SKM-1 treated with dmso at 0.1 percent for 144 hours (cell line): ENCODE measurements around the gene PRSS22.

Experiments used
- DNase-seq: peaks from one replicate; lab custom pipeline; 2025; ENCODE audit not compliant: unreplicated experiment; lab: John Stamatoyannopoulos, UW

PRSS22 gene

DNA sequence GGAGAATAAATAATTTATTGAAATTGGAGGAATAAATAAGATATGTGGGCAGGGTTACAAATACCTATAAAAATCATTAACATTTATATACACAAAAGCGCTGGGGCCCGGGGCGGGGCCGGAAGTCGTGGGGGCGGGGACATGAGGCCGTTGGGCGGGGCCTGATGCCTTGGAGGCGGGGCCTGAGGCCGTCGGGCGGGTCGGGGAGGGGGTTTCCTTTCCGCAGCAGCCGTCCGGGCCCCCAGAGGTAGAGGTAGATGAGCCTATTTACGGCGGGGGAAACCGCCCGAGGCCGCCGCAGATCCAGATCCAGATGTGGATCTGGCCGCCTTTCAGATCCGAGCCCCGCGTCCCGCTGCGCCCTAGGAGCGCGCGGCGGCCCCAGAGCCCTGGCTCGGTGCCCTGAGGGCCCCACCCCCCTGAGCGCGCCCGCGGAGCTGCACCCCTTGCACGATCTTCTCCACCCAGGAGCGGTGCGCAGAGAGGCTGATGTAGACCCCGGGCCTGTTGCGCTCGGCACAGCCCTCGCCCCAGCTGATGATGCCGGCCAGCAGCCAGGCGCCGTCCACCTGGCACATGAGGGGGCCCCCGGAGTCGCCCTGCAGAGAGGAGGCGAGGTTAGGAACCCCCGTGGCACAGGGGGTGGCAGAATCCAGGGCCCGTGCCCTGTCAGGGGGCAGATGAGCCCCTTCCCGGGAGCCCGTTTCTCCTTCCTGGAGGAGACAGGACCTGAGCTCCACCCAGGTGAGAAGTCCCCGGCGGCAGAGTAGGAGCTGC, 5.1 kb downstream of the PRSS22 start:
- DNase-seq = no peak

DNA sequence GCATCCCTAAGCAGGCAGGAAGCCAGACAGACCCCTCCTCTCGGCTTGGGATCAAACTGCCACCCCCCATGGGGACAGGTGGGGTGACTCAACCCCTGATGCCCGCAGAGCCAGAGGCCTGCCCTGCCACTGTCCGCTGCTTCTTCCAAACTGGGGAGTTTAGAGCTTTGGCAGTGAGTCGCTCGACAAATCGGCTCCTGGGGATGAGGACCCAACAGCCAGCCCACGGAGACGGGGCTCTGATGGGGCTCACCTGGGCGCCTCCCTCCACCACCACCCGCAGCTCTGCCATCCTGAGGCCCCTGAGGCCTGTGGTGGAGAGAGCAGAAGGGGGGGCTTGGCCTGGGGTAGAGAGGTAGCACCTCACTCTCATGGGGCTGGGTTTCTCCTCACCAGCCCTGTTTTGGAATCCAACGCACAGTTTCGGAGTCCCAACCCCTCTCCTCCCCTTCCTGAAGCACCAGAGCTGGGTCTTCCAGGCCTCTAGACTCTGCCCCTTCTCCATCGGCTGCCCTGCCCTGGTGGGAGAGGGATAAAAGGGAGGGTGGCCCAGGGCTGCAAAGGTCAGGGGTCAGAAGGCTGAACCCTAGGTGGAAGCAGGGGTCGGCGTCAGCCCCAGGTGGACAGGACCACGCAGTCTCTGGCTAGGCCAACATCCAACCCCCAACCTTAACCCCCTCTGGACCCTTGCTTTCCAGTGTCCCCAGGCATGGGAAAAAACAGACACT, 5.8 kb downstream of the PRSS22 start:
- DNase-seq = no peak

DNA sequence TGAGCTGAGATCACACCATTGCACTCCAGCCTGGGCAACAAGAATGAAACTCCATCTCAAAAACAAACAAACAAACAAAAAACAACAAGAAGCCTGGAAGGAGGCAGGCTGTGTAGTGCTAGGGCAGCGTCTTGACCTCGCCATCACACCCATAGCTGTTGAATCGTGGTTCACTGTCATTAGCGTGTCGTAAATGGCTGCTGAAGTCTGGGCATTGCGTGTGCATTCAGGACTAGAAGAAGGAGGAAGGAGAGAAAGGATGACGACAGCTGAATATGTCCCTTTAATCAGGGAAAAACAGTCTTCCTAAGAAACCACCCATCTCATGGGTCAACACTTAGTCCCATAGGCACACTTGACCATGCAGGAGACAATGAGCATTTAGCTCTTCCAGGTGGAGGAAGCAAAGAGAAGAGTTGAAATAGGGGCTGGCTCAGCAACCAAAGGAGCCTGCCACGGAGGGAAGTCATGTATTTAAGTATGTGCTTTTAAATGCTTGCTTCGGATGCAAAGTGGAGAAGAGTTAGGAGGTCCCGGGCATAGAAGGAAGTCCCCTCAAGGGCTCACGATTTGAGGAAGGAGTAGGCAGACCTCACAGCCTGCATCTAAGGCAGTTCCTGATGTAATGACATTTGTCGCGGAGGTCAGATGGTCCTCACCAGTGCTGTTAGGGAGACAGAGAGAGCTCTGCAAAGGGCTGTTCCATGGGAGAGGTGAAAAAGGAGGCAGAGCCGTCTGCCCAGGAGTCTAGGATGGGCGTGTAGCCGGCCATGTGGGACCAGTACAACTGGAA, 8.8 kb downstream of the PRSS22 start:
- DNase-seq = no peak

DNA sequence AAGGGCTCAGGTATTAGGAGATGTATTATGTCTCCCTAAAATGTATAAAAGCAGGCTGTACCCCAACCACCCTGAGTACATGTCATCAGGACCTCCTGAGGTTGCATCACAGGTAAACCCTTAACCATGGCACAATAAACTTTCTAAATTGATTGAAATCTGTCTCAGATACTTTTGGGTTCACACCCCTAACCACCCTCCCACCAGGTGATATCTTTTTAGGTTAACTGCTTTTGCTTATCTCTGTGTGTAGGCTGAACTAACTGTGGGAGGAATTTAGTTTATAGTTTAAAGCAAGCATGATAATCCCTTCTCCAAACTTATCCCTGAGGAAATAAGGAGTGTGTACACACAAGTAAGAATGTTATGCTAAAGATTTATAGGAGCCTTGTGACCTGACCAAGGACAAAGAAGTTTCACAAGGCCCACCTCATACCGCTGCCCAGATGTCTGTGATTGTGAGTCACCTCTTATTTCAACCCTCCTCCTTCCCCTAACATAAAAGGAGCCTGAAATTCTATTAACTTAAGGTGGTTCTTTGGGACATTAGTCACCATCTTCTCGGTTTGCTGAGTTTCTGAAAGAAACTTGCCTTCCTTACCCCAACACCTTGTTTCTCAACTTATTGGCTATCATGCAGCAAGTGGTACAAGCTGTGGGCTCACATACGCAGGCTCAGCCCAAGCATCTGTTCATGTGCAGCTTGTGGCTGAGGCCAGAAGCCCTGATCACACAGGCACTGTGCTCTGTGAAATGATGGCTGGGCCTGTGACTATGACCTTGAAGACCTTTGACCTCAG, 11.3 kb downstream of the PRSS22 start:
- no peak for DNase-seq

DNA sequence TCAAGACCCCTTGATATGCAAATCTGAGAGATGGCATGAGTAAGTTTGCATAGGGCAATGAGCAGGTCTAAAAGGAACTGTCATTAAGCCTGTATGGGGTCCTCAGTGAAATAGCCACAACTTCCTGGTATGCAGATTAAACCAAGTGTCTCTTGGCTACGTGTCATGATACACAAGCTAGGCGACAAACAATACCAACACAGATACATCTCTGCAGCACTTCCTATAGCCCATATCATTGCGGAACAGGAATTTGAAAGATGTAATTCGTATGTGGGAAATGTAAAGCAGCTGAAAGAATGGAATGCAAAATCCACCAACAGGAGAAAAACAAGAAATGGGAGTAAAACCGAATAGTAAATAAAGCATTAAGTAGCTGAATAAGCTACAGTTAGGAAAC, 12.9 kb downstream of the PRSS22 start:
- no peak for DNase-seq

DNA sequence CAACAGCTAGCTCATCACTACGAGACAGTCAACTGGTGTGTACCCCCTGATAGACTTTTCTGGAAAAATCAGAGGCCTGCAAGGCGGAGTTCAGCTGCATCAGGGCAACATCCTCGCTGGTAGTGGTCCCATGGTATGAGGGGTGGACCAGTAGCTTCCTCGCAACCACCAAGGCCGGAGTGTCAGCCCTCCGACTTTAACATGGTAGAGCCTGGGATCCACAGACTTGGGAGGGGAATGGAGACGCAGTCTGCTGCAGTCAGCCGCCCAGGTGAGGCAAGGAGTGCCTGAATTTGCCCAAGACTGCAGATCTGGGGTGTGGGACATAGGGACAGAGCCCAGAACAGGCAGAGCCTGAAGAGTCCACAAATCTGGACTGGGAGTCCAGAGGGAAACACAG, 14.4 kb downstream of the PRSS22 start:
- no peak for DNase-seq

DNA sequence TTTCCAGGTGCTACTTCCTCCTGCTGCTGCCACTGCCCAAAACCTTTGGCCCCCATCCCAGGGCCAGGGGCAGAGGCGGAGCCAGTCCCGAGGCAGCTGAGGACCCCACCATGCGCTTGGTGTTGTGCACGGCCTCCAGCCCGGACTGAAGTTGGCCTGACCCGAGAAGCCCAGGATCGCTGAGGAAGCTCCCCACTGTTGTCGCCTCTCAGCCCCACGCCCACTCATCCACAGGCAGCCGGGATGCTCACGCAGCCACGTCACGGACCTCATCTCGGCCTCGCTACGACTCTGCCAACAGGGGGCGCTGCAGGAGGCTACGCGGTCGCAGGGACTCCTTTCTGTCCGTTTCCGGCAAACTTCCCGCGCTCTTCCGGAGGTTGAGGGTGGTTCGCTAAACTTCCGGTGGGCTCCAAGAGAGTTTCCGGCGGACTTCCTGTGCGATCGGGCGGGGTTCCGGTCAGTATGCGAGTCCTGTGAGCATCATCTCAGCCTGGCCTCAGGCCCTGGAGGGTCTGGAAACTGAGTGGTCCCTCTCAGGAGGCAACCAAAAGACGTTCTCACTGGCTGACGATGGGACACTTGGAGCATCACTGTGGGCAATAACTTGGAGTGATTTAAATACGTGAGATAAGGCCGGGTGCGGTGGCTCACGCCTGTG, 15.5 kb downstream of the PRSS22 start:
- no peak for DNase-seq

DNA sequence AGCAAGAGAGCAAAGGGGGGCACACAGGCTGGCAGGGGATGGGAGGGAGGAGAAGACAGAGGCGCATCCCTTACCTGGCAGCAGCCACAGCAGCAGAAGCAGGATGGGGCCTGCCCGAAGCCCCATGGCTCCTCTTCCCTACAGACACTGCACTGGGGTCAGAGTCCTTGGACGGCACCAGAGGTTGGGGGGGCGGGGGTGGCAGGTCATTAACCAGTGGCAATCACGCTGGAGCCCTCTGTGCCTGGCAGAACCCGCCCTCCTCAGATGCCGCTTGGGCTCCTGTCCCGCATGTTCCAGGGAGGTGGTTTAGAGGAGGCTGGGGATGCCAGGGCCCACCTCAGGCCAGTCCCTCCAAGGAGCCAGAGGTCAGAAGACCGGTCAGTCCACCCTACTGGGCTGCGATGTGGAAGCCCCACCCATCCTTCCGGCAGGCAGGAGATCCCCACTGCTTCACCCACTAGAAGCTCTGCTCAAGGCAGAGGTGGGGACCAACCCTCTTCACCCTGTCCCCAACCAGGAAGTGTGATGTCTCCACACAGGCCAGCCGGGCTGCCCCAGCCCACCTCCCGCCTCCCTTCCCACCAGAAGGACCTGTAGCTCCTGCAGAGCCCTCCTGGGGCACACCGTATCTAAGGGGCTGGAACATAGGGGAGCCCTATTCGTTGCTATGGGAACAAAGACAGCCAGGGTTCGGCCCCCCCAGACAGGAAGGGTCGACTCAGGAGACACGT, 16.2 kb downstream of the PRSS22 start:
- DNase-seq = no peak

DNA sequence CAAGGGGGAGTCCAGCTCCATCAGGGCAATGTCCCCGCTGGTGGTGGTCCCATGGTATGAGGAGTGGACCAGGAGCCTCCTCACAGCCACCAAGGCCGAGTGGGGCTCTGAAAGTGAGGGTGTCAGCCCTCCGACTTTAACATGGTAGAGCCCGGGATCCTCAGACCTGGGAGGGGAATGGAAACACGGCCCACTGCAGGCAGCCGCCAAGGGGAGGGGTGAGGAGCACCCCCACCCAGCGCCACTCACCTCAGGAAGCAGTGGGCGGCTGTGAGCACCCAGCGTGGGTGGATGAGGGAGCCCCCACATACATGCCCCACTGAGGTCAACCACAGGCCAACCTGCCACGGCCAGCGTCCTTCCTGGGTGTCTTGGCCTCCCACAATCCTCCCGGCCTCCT, 17.1 kb downstream of the PRSS22 start:
- DNase-seq = no peak

DNA sequence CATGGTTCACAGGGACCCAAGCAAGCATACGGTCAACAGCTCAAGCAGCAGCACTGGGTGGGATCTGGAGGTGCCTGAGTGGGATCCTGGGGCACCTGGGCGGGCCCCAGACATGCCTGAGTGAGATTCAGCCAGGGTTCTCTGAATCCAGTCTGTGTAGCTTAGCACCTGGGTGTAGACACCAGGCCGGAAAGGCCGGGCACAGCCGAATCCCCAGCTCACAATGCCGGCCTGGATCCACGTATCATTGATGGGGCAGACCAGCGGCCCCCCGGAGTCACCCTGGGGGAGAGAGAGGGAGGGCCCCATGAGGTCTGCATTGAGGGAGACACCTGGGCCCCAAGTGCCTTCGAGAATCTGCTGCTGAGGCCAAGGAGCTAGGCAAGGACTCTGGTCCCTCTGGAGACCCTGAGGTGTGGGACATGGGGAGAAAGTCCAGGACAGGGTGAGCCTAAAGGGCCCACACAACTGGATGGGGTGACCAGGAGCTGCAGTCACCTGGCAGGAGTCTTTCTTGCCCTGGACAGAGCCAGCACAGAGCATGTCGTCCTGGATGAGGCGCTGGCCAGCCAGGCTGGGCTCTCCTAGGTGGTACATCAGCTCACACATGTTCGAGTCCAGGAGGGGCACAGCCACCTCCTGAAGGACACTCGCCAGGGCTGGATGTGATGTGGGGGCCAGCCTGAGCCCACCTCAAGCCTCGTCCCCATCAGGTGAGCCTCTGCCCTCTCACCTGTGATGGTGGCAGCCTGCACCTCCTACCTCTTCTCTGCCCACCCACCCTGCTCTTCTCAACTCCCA, 18.1 kb downstream of the PRSS22 start:
- no peak for DNase-seq

DNA sequence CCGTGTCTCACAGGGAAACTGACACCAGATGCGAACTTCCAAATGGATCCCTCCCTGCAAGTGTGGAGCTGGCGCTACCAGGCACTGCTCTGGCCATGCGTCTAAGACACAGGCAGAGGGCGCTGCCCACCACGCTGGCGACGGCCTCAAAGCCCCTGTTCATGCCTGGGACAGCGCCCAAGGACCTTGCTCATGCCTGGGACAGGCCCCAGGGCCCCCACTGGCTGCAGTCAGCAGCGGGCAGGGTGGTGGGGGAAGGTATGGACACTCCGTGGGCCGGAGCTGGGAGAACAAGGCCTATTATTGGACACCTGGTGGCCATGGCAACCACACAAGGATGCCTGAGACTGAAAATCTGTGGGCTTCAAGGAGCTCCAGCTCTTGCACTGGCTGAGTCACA, 19.0 kb downstream of the PRSS22 start:
- peak; percentile 32 for DNase-seq

DNA sequence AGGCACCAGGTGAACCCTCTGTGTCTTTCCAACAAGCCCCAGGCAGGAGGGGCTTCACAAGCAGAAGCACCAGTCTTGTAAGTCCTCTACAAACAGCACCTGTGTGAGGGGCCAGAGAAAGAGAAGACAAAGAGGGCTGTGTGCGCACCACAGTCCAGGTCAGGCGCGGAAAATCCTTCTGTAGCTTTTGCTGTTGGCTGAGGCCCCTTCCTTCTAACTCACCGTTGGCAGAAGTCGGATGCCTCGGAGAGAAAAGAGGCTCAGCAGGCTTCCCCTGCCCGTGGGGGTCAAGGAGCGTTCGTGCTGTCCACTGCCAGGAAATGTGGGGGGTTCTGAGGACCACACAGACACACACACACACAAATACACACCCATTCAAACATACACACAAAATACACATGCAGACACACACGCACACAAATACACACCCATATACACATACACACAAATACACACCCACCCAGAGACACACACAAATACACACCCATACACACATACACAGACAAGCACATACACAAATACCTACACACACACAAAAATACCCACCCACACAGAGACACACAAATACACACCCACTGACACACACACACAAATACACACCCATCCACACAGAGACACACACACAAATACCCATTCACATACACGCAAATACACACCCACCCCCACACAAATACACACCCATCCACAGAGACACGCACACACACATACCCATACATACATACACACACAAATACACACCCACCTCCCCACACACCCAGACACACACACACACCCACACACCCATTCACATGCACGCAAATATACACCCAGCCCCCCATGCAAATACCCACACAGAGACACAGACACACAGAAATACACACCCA, 21.1 kb downstream of the PRSS22 start:
- no peak for DNase-seq

DNA sequence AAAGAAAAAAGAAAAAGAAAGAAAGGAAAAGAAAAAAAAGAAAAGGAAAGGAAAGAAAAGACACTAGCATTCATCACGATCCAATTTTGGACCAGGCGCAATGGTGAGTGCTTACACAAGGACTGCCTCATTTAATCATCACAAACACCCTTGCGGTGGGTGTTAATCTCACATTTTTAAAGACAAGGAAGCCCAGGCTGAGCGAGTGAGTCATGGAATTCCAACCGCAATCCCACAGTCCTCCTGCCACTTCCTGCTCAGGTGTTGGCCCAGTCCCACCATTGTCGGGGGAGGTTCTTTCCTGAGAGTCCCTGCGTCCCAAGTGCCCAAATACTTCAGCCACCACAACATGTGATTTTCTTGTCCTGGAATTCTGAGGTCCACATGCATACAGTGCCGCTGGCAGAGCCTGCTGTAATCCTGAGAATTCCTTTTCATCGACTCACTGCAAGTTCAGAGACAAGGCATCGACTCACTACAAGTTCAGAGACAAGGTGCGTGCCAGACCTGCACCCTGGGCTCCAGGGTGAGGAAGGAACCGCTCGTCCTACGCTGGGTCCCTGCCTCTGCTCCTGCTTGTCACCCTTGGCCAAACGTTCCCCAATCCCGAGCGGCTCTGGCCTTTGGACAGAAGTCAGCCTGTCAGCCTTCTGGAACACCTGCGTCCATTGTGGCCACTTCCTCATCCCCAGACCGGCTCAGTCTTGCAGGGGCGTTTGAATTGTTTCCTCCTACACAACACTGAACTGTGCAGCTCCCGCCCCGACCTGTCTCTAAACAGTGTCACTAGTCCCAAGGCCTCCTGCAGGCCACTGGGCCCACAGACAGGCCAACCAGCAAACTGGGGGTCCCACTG, 22.1 kb downstream of the PRSS22 start:
- DNase-seq = no peak

DNA sequence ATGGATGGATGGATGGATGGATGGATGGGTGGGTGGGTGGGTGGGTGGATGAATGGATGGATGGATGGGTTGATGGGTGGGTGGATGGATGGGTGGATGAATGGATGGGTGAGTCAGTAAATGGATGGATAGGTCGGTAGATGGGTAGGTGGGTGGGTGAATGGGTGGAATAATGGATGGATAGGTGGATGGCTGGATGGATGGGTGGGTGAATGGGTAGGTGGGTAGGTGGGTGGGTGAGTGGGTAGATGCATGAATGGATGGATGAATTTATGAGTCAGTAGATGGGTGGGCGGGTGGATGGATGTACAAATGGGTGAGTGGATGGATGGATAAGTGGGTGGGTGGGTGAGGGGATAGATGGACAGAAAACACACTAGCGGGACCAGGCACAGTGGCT, 23.0 kb downstream of the PRSS22 start:
- no peak for DNase-seq

DNA sequence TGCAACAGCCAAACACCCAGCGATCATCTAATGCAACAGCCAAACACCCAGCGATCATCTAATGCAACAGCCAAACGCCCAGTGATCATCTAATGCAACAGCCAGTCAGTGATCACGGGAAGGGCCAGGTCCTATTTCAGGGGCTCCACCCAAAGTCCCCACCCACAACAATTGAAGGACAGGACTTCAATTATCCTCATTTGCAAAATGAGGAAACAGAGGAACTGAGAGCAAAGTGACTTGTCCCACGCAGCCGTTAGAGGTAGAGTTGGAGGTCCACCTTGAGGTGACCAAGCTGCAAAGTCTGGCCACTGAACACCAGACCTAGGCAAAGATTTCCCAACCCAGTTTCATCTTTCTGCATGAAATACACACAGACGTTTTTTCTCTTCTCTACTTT, 24.2 kb downstream of the PRSS22 start:
- no peak for DNase-seq

DNA sequence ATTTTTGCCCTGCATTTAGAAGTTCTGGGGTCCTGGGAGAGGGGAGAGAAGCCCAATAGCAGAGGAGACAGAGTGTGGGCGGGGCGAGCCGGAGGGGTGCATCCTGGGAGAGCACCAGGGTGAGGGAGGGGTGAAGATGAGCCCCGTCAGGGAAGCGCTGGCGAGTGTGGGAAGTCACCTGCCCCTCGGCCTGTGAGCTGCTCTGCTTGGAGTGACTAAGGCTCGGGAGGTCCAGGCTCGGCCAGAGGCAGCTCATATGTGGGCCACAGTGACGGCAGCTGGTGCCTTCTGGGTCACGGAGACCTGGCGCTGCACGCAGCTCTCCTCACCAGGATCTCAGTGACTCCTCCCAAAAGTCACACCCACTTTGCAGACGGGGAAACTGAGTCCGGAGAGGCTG, 26.8 kb downstream of the PRSS22 start:
- no peak for DNase-seq

DNA sequence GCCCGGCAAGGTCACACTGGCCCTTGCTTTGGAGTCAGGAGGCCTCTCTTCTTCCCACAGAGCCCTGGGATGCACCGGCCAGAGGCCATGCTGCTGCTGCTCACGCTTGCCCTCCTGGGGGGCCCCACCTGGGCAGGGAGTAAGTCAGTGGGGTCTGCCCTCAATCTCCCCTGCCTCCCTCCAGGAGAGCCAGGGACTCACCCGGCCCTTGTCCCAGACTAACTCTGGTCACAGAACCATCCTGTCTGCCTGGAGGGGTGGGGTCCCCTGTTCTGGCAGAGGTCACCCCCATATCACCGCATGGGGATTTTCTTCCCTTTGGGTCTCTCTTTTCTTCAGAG, 27.6 kb downstream of the PRSS22 start:
- no peak for DNase-seq
